HuH-7.5 (cell line): Measurements from ENCODE around the gene AGR3.

ENCODE experiments used
- DNase-seq: peaks from one replicate; pipeline ENCODE4 v3.0.0; 2011; ENCODE audit warnings: low spot score

The AGR3 gene

DNA sequence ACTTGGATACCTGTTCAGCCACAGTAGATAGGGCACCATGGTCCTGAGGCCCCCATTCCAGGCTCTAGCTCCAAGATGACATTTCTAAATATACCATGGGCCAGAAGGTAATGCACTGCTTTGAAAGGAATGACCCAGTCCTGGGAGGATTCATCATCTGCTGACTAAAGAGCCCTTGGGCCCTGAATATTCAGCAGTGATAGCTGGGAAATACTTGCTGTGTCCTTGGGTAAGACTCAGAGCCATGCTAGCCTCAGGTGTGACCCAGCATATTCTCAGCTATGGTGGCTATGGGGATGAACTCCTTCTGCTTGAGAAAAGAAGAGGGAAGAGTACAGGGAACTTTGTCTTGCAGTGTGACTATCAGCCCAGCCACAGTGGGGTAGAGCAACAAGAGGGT lies 55.7 kb downstream of the AGR3 start:
- no peak for DNase-seq

- no peak for DNase-seq
Observed at GRCh38 chr7:16822029-16822428, 59.8 kb downstream of the AGR3 start.

DNA sequence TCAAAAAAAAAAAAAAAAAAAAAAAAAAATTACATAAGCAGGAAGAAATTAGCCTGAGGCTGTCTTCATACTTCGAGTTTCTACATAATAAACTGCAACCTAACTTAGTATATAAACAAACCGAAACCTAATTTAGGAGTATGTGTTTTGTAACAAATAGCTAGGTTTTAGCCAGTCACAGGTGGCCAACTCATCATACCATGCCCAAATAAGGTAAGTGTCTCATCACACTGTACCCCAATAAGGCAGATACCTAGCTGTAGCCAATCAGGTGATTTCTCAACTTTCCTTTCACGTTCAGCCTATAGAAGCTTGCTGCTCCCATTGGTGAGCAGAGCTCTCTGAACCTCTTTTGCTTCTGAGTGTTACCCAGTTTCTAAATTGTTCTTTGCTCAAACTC lies 63.1 kb downstream of the AGR3 start:
- DNase-seq: no peak

DNA sequence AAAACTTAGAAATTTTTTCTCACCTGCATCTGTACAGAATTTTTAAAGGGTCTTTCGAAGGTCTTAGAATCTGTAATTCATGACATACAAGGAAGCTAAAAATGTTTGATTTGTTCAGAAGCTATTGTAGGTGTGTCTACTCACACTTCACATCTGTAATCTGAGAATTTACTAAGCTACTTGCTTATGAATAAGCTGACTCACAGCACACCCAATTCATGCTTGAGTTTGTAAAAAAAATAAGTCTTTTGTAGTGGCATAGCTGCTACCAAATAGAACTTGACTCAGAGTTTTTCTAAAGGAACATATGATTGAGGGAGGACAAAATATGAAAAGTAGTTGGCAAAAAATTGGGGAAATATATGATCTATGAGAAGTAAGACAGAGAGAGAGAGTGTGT lies 64.2 kb downstream of the AGR3 start:
- DNase-seq: no peak

DNA sequence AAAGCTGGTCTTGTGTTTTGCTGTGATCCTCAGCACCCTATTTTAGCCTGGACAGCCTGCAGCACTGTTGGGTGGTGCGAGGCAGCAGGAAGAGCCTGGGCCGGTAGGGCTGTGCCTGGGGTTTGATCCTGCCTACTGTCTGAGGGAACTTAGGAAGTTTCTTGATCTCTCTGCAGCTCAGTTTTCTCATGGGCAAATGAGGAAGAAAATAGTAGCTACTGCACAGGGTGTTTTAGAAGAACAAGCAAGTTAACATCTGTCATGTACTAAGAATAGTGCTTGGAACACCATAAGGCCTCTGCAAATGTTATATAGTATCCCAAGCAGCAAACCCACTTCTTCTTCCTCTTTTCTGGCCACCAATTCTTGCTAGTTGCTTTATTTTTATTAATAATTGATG lies 65.0 kb downstream of the AGR3 start:
- no peak for DNase-seq

DNA sequence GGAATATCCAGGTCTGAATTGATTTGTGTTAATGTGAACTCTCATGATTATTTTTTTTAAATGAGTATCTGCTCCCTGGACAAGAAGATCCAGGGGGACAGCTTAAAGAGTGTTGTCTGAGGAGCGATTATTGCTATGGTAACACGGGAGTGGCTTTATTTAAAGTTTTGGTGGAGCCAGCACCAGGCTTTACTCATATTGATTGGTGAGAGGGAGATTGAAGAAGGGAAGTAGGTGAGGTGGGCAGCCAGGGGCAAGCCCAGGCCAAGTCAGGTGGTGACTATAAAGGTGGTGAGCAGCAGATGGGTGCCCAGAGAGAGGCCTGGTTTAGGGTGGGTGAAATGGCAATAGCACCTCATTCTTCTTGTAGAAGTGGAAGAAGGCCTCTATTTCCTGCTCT lies 66.8 kb downstream of the AGR3 start:
- DNase-seq: no peak

- DNase-seq: no peak
Observed at GRCh38 chr7:16813232-16813616, 68.6 kb downstream of the AGR3 start.

DNA sequence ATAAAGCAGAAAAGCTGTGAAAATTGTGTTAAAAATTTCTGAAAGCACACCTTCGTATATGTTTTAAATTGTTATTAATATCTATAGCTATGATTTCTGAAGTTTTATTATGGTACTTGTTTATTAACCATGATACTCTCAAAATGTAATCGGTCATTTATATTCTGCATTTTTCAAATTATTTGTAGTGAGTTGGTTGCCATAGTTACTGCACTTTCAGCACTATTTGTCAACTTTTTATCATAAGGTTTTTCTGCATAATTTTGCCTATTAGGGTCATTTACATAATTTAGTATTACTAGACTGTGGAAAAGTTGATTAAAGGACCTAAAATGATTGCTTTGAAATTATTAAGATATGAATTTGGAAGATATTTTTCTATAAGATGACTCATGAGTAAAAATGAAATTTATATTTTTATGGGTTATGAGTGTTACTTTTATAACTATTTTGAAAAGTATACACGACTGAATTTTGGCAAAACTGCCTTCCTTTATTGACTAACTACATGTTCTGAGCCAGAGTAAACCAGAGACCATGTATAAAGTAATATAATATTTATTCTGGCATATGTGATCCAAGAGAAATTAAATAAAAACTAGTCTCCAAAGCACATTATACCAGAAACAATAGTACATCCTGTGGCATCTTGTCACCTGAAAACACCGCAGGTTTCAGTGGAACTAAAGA lies 69.1 kb downstream of the AGR3 start:
- DNase-seq: no peak

GRCh38 chr7:16811551-16811950 lies 70.2 kb downstream of the AGR3 start:
- DNase-seq: no peak

DNA sequence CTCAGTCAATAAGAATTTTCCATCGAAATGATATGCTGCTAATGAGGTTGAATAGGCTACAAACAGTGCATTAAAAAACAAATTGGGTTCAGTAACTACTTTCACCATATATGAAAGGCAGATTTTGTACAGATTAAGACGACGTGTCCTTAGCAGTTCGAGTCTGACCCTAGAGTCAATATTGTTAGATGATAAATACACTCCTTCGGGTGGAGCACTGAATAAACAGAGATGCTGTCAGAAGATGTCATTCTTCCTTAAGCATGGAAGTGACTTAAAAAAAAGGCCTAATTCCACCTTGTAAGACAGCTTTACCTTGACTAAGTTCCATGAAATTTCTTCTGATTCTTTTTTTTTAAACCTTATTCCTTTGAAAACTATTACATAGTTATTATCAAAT lies 71.2 kb downstream of the AGR3 start:
- no peak for DNase-seq

GRCh38 chr7:16810112-16810511 lies 71.7 kb downstream of the AGR3 start:
- DNase-seq: no peak
